ENCODE results near the gene ARL13B.
A peak's percentile ranks its signal among the peaks of the same experiment; 100 is the strongest.
"Not testable (repeated sequence)": the region's sequence is repeated elsewhere in the genome, so short reads cannot be mapped to it uniquely, and the experiment has no call there.

The ARL13B gene

GRCh38 chr3:94011233-94011711, 31.3 kb downstream of the ARL13B start:
- Mint-ChIP-seq H3K4me3 (peak overlapping the region; percentile 59), H3K9me3 (no peaks in the 10 kb centered on the region), H3K27me3 (ENCODE audit: low read depth) (no peaks in the 10 kb centered on the region), H3K27ac (peak overlapping the region; percentile 78), H3K4me1 (ENCODE audit: low read depth) (peaks cover 49% of the 10 kb centered on the region), H3K36me3 (ENCODE audit: low read depth) (peaks cover 17% of the 10 kb centered on the region)
- DNase-seq (ENCODE audit: low spot score), result peak; percentile 31

- no peaks in the 10 kb centered on the region for H3K9me3 Mint-ChIP-seq
- H3K27me3 Mint-ChIP-seq (ENCODE audit: low read depth), result no peaks in the 10 kb centered on the region
- DNase-seq (ENCODE audit: low spot score), result no peak
- peak overlapping the region; percentile 59 for H3K4me3 Mint-ChIP-seq
- H3K36me3 Mint-ChIP-seq (ENCODE audit: low read depth), result peaks cover 19% of the 10 kb centered on the region
- peak overlapping the region; percentile 78 for H3K27ac Mint-ChIP-seq
- H3K4me1 Mint-ChIP-seq (ENCODE audit: low read depth), result peaks cover 47% of the 10 kb centered on the region
Measured at GRCh38 chr3:94012185-94012584, 32.2 kb downstream of the ARL13B start.

- DNase-seq (ENCODE audit: low spot score), result no peak
- H3K36me3 Mint-ChIP-seq (ENCODE audit: low read depth), result peaks cover 12% of the 10 kb centered on the region
- H3K9me3 Mint-ChIP-seq, result no peaks in the 10 kb centered on the region
- peaks cover 33% of the 10 kb centered on the region for H3K4me1 Mint-ChIP-seq (ENCODE audit: low read depth)
- no peak overlapping the region for H3K4me3 Mint-ChIP-seq
- H3K27me3 Mint-ChIP-seq (ENCODE audit: low read depth), result no peaks in the 10 kb centered on the region
- no peak overlapping the region for H3K27ac Mint-ChIP-seq
Measured at GRCh38 chr3:94015025-94015424, 35.1 kb downstream of the ARL13B start.

GRCh38 chr3:94019659-94020058, 39.7 kb downstream of the ARL13B start:
- Mint-ChIP-seq H3K36me3 (ENCODE audit: low read depth) (peaks cover 9% of the 10 kb centered on the region), H3K4me1 (ENCODE audit: low read depth) (peaks cover 10% of the 10 kb centered on the region), H3K9me3 (no peaks in the 10 kb centered on the region), H3K27me3 (ENCODE audit: low read depth) (no peaks in the 10 kb centered on the region), H3K27ac (no peak overlapping the region), H3K4me3 (no peak overlapping the region)
- DNase-seq (ENCODE audit: low spot score), result no peak

GRCh38 chr3:94020293-94020692, 40.3 kb downstream of the ARL13B start:
- DNase-seq (ENCODE audit: low spot score), result no peak
- H3K4me1 Mint-ChIP-seq (ENCODE audit: low read depth), result peaks cover 4% of the 10 kb centered on the region
- no peak overlapping the region for H3K4me3 Mint-ChIP-seq
- no peaks in the 10 kb centered on the region for H3K9me3 Mint-ChIP-seq
- no peaks in the 10 kb centered on the region for H3K27me3 Mint-ChIP-seq (ENCODE audit: low read depth)
- H3K27ac Mint-ChIP-seq, result no peak overlapping the region
- H3K36me3 Mint-ChIP-seq (ENCODE audit: low read depth), result peaks cover 4% of the 10 kb centered on the region

GRCh38 chr3:94024385-94024784, 44.4 kb downstream of the ARL13B start:
- Mint-ChIP-seq H3K9me3 (no peaks in the 10 kb centered on the region), H3K27me3 (ENCODE audit: low read depth) (no peaks in the 10 kb centered on the region), H3K36me3 (ENCODE audit: low read depth) (peaks cover 1% of the 10 kb centered on the region), H3K4me1 (ENCODE audit: low read depth) (peaks cover 4% of the 10 kb centered on the region), H3K4me3 (no peak overlapping the region), H3K27ac (no peak overlapping the region)
- no peak for DNase-seq (ENCODE audit: low spot score)

GRCh38 chr3:94026623-94027022, 46.7 kb downstream of the ARL13B start:
- peaks cover 1% of the 10 kb centered on the region for H3K36me3 Mint-ChIP-seq (ENCODE audit: low read depth)
- no peak overlapping the region for H3K27ac Mint-ChIP-seq
- no peak overlapping the region for H3K4me3 Mint-ChIP-seq
- no peak for DNase-seq (ENCODE audit: low spot score)
- H3K27me3 Mint-ChIP-seq (ENCODE audit: low read depth), result no peaks in the 10 kb centered on the region
- H3K9me3 Mint-ChIP-seq, result no peaks in the 10 kb centered on the region
- peaks cover 2% of the 10 kb centered on the region for H3K4me1 Mint-ChIP-seq (ENCODE audit: low read depth)

- H3K27me3 Mint-ChIP-seq (ENCODE audit: low read depth), result no peaks in the 10 kb centered on the region
- H3K27ac Mint-ChIP-seq, result no peak within 1 kb of the TSS
- no peaks in the 10 kb centered on the region for H3K36me3 Mint-ChIP-seq (ENCODE audit: low read depth)
- H3K4me3 Mint-ChIP-seq, result no peak within 1 kb of the TSS
- H3K4me1 Mint-ChIP-seq (ENCODE audit: low read depth), result no peaks in the 10 kb centered on the region
- H3K9me3 Mint-ChIP-seq, result no peaks in the 10 kb centered on the region
- DNase-seq (ENCODE audit: low spot score), result no peak
Measured at GRCh38 chr3:94028093-94028837, 48.3 kb downstream of the ARL13B start, which contains the start of gene STX19. Gene STX19 (minus strand): TSS chr3:94028597. CDS start chr3:94015269, 13,328 bp downstream.

GRCh38 chr3:94036909-94037507, 57.1 kb downstream of the ARL13B start:
- Mint-ChIP-seq H3K4me1 (ENCODE audit: low read depth) (peaks cover 1% of the 10 kb centered on the region), H3K9me3 (no peaks in the 10 kb centered on the region), H3K27me3 (ENCODE audit: low read depth) (no peaks in the 10 kb centered on the region), H3K27ac (no peak overlapping the region), H3K36me3 (ENCODE audit: low read depth) (no peaks in the 10 kb centered on the region), H3K4me3 (no peak overlapping the region)
- DNase-seq (ENCODE audit: low spot score), result no peak

- Mint-ChIP-seq H3K4me1 (ENCODE audit: low read depth) (no peaks in the 10 kb centered on the region), H3K36me3 (ENCODE audit: low read depth) (peaks cover 18% of the 10 kb centered on the region), H3K27ac (no peak overlapping the region), H3K4me3 (no peak overlapping the region), H3K9me3 (no peaks in the 10 kb centered on the region), H3K27me3 (ENCODE audit: low read depth) (no peaks in the 10 kb centered on the region)
- no peak for DNase-seq (ENCODE audit: low spot score)
Measured at GRCh38 chr3:94043285-94043684, 63.3 kb downstream of the ARL13B start.

GRCh38 chr3:94044100-94044936, 64.4 kb downstream of the ARL13B start:
- not testable (repeated sequence) for H3K27me3 Mint-ChIP-seq (ENCODE audit: low read depth)

GRCh38 chr3:94046533-94046932, 66.6 kb downstream of the ARL13B start:
- no peak overlapping the region for H3K4me3 Mint-ChIP-seq
- no peak for DNase-seq (ENCODE audit: low spot score)
- no peak overlapping the region for H3K27ac Mint-ChIP-seq
- H3K27me3 Mint-ChIP-seq (ENCODE audit: low read depth), result no peaks in the 10 kb centered on the region
- no peaks in the 10 kb centered on the region for H3K9me3 Mint-ChIP-seq
- peaks cover 18% of the 10 kb centered on the region for H3K36me3 Mint-ChIP-seq (ENCODE audit: low read depth)
- no peaks in the 10 kb centered on the region for H3K4me1 Mint-ChIP-seq (ENCODE audit: low read depth)

More at GRCh38 chr3:94044100-94044936, 64.4 kb downstream of the ARL13B start:
- not testable (repeated sequence) for DNase-seq (ENCODE audit: low spot score); H3K27ac Mint-ChIP-seq; H3K9me3 Mint-ChIP-seq; H3K4me3 Mint-ChIP-seq; H3K4me1 Mint-ChIP-seq (ENCODE audit: low read depth)
- H3K36me3 Mint-ChIP-seq (ENCODE audit: low read depth), result peaks cover 18% of the 10 kb centered on the region

- DNase-seq (ENCODE audit: low spot score), result no peak
- no peaks in the 10 kb centered on the region for H3K27me3 Mint-ChIP-seq (ENCODE audit: low read depth)
- no peaks in the 10 kb centered on the region for H3K9me3 Mint-ChIP-seq
- H3K4me1 Mint-ChIP-seq (ENCODE audit: low read depth), result no peaks in the 10 kb centered on the region
- no peak overlapping the region for H3K4me3 Mint-ChIP-seq
- no peak overlapping the region for H3K27ac Mint-ChIP-seq
- peaks cover 11% of the 10 kb centered on the region for H3K36me3 Mint-ChIP-seq (ENCODE audit: low read depth)
Measured at GRCh38 chr3:94049267-94049666, 69.3 kb downstream of the ARL13B start.

GRCh38 chr3:94050546-94050945, 70.6 kb downstream of the ARL13B start:
- Mint-ChIP-seq H3K27me3 (ENCODE audit: low read depth) (no peaks in the 10 kb centered on the region), H3K27ac (no peak overlapping the region), H3K9me3 (no peaks in the 10 kb centered on the region), H3K4me3 (no peak overlapping the region), H3K36me3 (ENCODE audit: low read depth) (peaks cover 2% of the 10 kb centered on the region), H3K4me1 (ENCODE audit: low read depth) (no peaks in the 10 kb centered on the region)
- DNase-seq (ENCODE audit: low spot score), result no peak

Data from T-helper 2 cell treated with Interferon-gamma antibody and Interleukin-4, amounts not matched to agents 5 μg/mL and 100 μg/mL, for 36 hours (primary cell).